SK-N-SH (cell line): ENCODE measurements around the gene SLC2A4.

Experiments used
- CTCF ChIP-seq: fragments of 200-600 bp; sonication (generic); IDR thresholded peaks from 2 replicates; pipeline ENCODE4 v1.6.1; 2017; ENCODE audit warnings: antibody characterized with exemption, mild to moderate bottlenecking, moderate library complexity
- RCOR1 ChIP-seq: fragments of 150-350 bp; IDR thresholded peaks from 2 replicates; pipeline ENCODE4 v1.6.1; 2017; ENCODE audit warnings: antibody characterized with exemption, low read length

- no peak for TF ChIP-seq CTCF
- TF ChIP-seq RCOR1: no peak
These were observed 41.1 kb upstream of the SLC2A4 start for GRCh38 chr17:7240375-7240774.
